ELF-1 (cell line): Measurements from ENCODE around the gene HNRNPH3.

Experiments used
- DNase-seq: peaks from one replicate; pipeline ENCODE4 v3.0.0-alpha.2; 2016; ENCODE audit warnings: low read depth, low spot score

Gene HNRNPH3

DNA sequence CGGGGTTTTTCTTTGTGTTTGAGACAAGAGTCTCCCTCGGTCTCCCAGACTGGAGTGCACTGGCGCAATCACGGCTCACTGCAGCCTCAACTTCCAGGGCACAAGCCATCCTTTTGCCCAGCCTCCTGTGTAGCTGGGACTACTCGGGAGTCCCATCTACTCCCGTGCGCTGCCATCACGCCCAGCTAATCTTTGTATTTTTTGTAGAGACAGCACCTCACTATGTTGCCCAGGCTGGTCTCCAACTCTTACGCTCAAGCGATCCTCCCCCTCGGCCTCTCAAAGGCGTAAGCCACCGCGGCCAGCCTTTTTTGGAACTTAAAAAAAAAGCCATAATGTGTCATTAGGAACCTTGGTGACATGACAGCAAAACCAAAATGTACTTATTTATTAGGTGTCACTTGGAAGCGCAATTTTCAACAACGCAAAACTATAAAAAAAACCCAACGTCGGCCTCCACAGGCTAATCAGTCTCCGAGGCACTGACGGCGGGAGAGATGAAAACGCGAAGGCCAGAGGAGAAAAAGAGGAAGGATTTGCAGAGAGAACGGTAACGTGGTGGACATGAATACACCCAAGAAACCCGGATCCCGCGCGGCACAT, 911 bp upstream of the HNRNPH3 start:
- DNase-seq: peak; percentile 43

DNA sequence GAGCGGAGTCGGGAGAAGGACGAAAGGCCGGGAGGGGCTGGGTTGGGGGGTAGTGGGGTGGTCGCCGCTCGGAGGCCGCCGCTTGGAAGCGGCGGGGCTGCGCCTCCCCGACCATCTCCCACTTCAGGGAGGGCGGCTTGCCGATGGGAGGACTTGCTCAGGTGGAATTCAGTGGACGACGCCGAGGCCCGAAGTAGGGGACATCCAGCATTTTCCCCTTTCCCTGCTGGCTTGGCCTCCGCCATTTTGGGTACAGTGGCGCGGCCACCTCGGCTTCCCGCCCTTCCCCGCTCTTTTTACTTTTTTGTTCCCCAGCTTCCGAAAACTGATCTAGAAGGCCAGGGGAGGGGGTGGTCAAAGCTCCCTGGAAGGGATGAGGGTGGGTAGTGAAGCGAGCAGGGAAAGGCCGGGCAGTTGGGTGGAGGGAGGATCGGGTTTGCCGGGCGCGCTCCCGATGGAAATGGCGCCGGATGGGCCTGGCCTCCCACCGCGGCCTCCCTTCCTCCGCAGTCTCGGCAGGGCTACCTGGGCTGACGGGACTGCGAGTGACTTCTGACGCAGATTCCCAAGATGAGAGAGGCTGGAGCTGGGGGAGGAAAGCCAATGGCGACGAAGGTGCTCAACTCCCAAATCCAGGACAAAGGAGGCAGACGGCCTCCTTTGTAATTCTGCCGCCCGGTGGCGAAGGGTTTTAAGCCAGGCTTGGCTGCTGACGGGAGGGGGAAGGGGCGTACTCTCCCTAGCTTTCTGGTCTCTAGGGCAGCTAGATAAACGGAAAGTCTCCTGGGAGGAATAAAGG, 594 bp downstream of the HNRNPH3 start, which contains the start of gene PBLD:
PBLD (minus strand) TSS at position 670 of the 799 bp plus-strand sequence. CDS start 26,084 bp downstream, outside the sequence.
- peak; percentile 89 for DNase-seq

DNA sequence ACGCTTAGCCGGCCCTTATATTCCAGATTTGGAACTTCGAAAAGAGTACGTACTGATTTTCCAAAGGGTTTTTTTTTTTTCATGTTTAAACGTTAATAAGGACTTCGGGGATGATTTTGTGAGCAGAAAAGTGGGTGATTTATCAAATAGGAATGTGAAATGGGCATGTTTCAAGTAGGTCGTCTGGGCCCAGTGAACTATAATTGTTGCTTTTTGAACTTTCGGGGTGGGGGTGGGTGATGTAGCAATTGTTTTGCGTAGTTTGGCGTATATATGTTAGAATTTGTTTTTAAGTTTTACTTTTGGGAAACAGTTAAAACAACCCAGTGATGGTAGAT, 1.2 kb downstream of the HNRNPH3 start:
- no peak for DNase-seq

DNA sequence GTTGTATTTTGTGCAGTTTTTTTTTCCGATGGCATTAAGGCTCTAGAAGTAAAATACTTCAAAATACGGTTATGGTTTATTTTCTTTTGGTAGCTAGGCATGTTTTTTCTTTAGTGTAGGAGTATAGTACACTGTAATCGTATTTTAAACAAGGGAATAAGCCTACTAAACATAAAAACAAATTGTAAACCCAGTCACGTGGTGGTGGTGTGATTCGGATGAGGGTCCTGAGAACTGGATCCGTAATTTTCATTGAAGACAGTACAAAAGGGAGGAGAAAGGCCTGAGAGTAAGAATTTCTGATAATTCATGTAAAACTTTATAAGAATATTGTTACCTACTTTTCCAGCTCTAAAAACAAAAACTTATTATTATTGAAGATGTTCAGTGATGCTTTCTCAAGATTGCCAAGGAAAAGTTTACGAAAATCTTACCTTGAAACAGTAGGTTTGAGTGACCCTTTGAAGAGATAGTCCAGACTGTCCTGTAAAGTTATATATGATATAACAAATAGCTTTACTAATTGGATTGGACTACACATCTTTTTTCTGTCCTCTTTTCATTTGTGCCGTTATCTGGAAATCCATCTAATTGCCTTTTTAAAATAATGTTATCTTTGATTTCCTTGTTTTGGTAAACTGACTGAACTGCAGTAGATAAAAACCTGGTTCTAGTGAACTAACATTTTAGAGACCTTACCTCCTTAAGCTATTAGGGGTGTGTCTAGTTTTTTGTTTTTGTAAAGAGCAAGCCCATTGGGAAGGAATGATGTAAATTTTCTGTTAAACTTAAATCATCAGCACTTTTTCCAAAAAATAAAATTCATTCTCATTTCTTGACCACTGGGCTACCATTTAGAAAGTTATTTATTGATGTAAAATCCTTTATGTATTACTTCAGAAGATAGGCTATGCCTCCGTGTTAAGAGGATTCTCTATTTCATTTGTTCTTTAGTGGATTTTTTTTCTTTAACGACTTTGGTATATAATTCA, 1.9 kb downstream of the HNRNPH3 start:
- DNase-seq: no peak

DNA sequence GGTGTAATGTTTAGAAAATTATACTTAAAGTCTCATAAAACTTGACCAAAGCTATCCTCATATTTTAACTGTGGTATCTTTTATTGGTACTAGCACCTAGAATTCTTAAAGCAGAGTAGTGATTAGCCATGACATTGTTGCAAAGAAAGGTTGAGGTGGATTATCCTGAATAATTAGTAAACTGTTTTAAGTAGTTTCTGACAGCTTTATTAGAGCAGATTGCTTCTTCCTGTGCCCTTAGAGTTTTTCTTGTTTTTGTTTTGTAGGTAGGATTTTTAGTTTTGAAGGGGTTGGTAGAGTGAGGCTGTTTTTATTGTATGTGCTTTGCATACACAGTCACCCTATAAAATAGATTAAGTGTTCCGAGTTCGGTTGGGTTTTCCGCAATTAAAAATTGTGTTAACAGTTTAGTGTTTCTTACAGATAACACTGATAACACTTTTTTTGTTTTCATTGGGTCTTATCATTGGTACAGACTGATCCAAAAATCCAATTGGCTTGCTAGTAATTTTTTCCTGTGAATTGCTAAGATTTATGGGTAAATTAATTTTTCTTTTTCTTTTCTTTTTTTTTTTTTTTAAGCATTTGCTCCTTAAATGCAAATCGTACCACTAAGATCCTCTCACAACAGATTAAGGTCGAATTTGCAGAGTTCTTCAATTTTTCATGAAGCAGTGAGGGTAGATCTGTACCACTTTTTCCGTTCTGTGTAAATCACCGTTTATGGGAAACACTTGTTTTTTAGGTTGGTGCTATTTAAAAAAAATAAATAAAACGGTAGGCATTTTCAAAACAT, 3.0 kb downstream of the HNRNPH3 start:
- no peak for DNase-seq

DNA sequence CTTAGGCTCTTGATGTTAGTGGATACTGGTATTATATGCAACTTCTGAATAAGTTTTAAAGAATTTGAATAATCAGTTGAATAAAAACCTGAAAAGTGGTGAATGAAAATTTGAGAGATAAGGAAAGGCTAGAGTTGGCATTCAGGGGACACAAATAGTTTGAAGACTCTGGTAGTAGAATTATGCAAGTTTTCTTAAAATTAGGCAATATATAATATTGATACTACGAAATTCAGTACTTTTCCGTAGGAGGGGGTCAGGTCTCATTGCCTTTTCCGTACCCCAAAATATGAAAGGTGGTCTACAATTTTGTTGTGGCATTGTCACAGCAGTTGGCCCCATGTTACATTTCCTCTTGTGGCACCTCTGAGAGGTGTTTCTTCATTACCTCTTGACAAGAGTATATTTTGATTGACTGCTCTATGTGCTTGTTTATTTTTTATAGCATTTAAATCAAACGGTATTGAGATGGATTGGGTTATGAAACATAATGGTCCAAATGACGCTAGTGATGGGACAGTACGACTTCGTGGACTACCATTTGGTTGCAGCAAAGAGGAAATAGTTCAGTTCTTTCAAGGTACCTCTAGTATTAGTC, 5.0 kb downstream of the HNRNPH3 start:
- no peak for DNase-seq

DNA sequence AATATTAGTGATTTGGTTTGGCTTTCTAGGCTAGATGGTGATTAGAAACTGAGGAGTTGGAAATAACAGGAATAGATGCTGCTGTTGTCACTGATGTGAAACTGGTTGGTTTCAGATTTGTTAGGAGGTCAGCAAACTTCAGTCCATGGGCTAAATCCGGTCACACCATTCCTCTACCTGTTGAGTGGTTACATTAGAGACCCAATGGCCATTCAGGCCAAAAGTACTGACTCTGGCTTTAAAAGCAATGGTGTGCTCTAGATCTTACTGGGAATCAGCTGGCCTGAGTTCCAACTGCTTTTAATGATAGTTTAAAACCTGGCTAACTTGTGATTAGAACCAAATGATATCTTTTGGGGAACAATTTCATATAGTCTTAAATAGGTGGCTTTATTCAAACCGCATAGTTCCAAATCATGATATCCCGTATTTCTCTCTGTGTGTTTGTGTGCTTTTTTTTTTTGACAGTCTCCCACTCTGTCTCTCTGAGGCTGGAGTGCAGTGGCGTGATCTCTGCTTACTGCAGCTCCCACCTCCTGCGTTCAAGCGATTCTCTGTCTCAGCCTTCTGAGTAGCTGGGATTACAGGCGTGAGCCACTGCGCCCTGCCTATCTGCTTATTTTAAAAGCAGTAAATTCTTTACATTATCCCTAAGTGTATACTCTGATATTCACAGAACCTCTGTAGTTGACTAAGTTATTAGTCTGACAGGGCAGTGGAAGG, 8.7 kb downstream of the HNRNPH3 start:
- no peak for DNase-seq

DNA sequence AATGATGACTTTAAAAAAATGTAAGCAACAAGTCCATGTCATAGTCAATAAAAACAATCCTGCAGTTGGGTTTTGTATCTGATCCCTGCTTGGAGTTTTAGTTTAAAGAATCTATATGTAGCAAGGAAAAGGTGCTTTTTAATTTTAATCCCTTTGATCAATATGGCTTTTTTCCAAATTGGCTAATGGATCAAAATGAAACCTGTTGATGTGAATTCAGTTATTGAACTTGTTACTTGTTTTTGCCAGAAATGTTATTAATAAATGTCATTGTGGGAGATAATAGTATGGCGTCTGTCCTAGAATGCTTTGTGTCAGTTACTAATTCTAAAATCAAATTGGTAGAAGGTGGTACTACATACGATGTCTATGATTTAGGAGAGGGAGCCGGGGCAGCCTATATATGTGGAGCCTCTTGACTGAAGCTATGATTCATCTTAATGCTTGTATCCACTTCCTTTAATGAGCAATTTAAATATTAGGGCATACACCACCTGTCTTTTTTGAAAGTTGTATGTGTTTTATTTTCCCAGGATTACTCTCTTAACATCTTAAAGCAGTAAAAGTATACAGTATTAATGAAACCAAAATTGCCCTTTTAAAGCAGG, 11.1 kb downstream of the HNRNPH3 start:
- DNase-seq: no peak

DNA sequence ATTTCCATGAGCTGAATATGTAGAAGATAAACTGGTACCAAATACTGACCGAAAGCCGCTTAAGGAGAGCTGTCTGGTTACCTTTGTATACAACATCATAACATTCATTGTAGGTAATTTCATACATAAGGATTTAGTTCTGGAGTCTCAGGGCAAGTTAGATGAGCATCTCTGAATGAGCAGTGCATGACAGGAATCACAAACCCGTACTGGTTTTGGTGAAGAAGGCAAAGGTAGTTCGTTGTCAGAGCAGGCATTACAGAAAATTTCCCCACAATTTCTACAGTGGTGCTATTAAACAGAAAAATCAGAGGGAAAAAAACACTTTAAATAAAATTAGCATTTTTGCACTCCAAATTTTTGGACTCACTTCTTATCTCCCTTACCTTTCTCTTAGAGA, 13.8 kb downstream of the HNRNPH3 start:
- DNase-seq: no peak

DNA sequence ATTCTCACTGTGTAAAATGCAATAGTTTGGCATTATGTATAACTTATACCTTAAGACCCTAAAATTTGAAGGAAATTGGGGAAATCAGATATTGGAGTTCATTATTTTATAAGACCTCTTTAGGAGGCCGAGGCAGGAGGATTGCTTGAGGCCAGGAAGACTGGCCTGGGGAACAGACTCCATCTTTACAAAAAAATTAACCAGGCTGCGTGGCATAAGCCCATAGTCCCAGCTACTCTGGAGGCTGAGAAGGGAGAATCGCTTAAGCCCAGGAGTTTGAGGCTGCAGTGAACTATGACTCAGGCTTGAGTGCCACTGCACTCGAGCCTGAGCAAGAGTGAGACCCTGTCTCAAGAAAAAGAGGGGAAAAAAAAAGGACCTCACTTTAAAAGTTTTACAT, 14.9 kb downstream of the HNRNPH3 start:
- no peak for DNase-seq

DNA sequence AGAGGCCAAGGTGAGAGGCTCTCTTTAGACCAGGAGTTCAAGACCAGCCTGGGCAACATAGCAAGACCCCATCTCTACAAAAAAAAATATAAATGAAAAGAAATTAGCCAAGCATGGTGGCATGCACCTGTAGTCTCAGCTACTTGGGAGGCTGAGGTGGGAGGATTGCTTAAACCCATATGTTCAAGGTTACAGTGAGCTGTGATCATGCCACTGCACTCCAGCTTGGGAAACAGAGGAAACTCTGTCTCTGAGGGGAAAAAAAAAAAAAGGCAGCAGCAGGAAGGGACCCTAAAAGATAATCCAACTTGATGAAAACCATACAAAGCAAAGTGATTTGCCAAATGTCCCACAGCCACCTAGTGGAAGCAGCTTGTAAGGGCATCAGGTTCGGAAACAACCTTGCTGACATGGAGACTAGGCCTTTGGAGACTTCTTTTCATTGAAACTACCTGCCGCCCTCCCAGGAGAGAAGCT, 16.4 kb downstream of the HNRNPH3 start:
- peak; percentile 65 for DNase-seq

DNA sequence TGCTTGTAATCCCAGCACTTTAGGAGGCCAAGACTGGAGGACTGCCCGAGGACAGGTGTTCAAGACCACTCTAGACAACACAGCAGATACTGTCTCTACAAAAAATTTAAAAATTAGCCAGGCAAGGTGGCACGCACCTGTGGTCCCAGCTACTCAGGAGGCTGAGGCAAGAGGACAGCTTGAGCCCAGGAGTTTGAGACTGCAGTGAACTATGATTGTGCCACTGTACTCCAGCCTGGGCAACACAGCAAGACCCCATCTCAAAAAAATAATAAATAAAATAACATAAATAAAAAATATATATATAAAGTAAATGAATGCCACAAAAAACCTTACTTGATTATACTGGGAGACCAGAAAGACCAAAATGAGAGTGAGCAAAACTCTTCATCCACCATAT, 21.7 kb downstream of the HNRNPH3 start:
- no peak for DNase-seq

DNA sequence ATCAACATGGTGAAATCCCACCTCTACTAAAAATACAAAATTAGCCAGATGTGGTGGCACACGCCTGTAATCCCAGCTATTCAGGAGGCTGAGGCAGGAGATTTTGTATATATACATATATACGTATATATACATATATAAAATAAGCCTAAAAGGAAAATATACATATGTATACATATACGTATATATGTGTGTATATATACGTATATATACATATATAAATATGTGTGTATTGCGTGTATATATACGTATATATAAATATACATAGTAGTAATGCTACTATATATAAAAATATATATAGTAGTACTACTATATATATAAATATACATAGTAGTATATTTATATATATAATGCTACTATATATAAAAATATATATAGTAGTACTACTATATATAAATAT, 27.3 kb downstream of the HNRNPH3 start:
- DNase-seq: no peak

DNA sequence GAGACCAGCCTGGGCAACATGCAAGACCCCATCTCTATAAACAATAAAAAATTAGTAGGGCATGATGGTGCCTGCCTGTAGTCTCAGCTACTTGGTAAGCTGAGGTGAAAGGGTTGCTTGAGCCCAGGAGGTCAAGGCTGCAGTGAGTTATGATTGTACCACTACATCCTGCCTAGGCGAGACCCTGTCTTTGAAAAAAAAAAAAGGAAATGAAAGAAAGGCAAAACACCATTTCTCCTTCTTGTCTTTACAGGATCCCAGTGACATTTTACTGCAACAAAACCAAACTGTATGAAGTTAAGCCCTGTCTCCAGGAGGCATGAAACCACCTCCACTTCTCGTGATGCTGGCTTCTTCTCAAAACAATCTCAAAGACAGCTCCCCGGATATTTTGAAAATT, 30.7 kb downstream of the HNRNPH3 start:
- DNase-seq: no peak

DNA sequence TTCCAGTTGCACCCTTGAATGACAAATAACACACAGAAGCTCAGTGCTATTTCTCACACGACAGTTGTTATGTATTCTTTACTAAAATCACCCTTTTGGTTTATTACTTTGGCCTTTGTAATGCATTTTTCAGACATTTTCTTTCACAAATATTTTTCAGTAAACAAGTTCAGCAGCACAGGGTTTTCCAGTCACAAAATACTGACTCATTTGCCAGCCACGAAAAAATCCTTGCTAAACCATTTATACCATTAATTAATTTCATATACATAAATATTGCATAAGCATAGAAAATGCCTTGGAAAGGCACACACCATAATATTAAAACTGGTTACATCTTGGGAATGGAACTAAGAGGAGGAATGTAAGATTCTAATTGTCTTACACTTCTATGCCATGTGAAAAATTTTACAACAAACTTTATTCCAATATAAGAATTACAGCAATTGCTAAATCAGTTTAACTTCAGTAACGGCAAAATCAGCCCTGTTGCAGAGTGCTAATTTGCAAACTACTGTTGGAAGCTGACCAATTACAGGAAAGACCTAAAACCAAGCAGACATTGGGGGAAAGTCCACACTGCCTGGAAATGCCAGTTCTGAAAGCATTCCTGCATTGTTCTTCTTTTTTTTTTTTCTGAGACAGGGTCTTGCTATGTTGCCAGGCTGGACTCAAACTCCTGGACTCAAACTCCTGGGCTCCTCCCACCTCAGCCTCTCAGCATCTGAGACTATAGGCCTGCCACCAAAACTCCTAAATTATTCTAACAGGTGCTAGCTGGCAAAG, 32.4 kb downstream of the HNRNPH3 start:
- no peak for DNase-seq

DNA sequence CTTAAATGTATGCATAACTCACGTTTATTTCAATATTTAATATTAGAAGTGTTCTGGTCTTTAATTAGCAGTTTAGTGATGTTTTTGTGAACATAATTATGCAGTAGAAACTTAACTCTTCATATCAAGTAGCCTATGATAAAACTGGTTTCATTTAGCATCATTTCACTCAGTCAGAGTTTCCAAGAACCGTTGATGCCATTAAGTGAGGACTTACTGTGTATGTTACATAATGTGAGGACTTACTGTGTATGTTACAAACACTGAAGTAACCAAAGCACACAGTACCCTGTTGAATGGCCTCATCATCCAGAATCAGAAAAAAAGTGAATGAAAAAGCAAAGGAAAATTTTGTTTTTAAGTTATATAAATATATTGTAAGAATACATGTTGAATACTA, 33.7 kb downstream of the HNRNPH3 start:
- no peak for DNase-seq

DNA sequence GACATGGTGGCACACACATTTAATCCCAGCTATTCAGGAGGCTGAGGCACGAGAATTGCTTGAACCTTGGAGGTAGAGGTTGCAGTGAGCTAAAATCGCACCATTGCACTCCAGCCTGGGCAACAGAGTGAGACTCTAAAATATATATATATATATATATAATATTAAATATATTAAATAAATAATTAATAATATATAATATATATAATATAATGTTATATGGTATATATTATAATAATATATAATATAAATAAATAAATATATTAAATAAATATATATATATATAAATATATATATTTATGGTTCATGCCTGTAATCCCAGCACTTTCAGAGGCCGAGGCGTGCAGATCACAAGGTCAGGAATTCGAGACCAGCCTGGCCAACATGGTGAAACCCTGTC, 34.7 kb downstream of the HNRNPH3 start:
- DNase-seq: no peak

DNA sequence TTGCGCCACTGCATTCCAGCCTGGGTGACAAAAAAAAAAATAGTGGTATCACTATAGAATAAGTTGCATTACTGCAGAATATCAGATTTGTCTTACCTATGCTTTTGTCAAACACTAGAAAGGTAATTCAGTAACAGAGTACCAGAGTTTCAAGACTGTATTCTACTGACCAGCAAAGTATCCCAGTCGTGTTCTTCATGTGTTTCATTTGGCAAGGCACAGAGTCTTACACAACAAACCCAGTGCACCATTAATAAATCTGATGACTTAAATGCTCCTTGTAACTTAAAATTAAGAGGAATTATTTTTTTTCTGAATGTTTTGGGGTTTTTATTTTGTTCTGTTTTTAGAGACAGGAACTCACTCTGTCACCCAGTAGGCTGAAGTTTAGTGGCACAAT, 35.3 kb downstream of the HNRNPH3 start:
- no peak for DNase-seq

DNA sequence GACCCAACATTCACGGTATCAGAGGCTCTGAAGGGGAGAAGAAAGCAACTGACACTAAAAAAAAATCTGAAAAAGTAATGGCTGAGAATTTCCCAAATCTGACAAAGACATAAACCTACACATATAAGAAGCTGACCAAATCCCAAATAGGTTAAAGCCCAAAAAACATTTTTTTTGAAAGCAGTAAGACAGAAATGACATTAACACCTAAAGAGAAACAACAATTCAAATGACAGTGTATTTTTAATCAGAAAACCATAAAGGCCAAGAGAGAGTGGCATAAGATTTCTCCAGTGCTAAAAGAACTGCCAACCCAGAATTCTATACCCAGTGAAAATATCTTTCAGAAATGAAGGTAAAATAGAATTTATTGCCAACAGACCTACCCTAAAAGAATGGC, 39.7 kb downstream of the HNRNPH3 start:
- DNase-seq: no peak
